HG02588 (cell line): ENCODE data around the gene GNAI2.
"Not testable (repeated sequence)": the region's sequence is repeated elsewhere in the genome, so short reads cannot be mapped to it uniquely, and the experiment has no call there.

Experiments
- ATAC-seq: cut with Tn5 transposase; IDR thresholded peaks from one replicate; pipeline ENCODE4 v1.9.1; 2021; ENCODE audit warnings: mild to moderate bottlenecking, moderate library complexity; ENCODE audit not compliant: unreplicated experiment

GNAI2 gene

DNA sequence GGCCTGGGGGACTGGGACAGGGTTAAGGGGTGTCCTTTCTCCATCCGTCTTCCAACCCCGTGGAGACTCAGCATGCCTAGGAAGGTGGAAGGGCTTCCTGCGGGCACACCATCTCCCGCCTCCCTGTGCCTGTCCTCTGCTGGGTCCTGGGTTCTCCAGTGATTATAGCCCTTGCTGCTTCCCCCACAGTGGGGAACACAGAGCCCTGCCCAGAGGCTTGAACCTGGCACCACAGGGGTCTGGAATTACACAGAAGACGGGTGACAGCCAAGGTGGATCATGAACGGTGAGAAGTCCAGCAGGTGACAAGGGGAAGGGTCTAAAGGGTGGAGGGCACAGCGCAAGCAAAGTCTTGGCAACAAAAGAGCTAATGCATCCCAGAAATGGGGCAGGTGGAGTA, 26.8 kb downstream of the GNAI2 start:
- ATAC-seq, result no peak

DNA sequence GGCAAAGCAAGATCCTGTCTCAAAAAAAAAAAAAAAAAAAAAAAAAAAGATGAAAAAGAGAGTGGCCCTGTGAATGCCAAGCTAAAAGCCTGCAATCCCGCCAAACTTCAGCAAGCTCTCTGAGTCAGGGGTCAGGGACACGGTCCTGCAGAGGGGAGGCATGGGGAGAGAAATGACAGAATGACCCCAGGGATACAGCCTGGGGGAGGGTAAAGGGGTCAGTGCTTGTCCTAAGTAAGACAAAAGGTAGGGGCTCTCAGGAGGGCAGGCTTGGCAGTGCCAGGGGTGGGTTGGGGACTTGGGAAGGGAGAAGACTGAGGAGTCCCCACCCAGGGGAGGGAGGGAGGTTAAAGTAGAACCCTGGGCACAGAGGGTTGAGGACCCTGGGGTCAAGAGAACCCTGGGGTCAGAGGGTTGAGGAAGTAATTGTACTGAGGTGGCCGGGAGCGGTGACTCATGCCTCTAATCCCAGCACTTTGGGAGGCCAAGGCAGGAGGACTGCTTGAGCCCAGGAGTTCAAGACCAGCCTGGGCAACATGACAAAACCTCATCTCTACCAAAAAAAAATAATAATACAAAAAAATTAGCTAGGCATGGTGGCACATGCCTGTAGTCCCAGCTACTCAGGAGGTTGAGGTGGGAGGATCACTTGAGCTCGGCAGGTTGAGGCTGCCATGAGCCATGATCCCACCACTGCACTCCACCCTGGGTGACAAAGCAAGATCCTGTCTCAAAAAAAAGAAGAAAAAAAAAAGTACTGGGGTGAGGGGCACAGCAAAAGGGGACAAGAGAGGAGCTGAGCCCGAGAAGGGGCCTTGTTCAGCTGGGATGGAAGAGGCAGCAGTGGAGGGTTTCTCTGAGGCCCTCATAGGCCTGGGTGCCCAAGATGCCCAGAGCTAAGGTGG, 27.7 kb downstream of the GNAI2 start:
- no peak for ATAC-seq

DNA sequence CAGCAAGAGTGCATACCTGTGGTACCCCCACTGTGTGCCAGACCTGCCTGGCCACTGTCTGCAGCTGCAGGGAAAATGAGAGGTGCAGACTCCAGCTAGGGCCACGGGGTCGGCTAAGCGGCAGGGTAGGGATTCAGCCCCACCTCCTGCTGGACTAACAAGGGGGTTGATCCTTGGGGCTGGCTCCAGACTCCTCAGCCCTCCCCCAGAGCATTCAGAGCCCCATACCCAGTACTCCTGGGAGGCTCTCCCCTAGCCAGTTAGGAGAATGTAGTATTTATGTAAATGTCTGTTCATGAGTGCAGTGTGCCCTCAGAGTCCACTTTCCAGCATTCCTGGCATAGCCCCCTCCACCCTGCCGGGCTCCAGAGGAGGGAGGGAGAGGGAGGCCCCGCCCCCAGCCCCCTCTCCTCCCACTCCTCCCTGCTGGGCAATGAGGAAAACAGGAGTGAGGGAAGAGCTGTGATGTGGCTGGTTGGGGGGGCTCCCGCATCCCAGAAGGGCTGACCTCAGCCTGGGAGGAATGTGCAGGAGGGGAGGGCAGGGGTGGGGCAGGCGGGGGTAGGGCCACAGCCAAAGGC, 28.5 kb downstream of the GNAI2 start:
- ATAC-seq, result no peak

DNA sequence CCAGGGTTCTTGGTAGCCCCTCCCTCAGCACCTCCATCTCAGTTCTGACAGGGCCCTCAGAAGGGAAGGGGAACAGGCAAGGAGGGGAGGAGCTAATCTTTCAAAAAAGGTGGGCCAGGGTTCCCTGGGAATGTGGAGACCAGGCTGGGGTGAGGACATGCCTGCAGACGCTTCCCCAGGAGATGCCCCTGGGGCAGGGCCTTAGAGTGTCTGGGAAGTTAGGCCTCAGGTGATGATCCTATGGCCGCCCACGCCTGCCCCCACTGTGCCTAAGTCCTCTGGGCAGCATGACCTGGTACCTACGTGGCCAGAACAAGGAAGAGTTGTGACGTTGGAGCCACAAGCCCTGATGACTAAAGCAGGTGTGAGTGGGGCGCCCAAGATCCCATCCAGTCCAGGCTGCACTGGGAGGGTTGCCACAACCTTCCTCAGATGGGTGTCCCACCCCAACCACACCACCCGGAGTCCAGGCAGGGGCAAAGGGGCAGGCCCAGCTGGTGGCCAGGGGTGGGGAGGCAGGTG, 29.0 kb downstream of the GNAI2 start:
- no peak for ATAC-seq

DNA sequence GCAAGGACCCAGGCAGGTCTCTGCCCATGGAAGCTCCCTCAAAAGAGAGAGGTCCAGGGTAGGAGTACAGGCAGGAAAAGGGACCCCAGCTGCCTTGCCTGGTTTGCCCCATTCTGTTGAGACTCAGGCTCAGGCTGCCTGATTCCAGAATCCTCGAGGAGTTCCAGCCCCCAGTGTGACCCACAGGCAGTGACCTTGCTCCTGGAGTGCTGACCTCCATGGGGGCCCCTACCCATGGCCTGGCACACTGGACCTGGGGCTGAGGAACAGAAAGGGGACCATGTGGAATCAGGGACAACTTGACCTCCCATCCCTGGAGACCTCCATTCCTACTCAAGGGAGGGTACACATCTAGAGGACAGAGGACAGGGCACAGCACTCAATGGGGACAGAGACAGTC, 29.6 kb downstream of the GNAI2 start:
- ATAC-seq, result no peak

DNA sequence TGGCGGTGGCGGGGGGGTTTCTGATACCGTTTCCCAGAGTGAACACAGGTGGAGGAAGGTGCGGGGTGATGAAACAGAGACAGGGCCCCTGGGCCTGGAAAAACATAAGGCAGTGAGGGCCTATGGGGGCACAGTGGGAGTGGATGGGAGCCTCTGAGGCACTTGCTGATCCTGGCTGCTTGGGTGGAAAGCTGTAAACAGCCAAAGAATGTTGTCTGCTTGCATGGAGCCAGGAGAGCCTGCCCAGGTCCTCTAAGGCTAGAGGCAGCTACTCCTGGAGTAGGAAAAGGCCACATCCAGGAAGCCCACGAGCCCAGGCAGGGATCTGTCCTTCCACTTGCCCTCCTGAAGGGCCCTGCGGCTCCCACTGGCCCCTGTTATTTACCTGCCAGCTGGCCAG, 30.0 kb downstream of the GNAI2 start:
- ATAC-seq, result no peak

DNA sequence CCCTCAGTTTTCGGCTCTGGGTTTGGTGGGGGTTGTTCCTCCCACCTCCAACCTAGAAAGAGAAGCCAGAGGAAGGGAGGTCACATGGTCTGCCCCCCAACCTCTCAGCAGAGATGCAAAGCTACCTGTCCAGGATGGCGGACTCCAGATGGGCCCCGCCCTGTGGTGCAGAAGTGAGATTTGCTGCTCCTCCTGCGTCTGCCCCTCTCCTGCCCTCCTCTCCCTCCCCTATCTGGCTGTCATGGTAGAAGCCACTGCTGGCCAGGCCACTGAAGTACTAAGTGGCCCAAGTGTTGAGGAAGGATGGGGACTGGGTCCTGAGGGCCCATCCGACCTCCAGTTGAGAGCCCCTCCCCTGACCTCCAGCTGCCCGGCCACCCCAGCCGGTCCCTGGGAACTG, 30.8 kb downstream of the GNAI2 start:
- ATAC-seq, result no peak

DNA sequence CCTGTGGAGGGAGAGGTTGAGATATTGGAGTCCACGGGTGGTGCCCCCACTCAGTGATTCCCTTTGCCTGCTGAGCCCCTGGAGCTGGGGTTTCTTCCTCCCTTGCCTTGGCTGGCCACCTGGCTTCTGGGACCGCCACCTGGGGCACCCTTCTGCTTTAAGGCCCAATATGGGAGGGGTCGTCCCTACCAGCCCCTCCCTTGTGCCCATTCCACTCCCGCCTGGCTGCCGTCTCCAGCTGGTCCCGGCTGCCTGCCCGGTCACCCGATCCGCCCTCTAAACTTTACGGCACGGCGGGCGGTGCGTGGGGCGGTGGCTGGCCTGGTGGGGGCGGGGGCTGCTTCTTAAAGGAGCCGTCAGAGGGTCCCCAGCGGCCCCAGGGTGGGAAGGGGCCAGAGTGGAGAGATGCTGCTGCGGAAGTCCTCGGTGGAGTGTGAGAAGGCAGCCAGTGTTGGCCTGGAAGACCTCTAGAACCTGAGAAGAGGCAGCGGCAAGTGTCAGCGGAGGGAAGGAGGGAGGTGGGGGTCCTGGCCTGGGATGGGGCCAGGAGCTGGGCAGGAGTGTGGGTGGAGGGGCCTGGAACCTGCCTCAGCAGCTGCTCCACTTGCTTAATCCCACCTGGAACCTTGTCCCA, 31.4 kb downstream of the GNAI2 start:
- ATAC-seq, result no peak

DNA sequence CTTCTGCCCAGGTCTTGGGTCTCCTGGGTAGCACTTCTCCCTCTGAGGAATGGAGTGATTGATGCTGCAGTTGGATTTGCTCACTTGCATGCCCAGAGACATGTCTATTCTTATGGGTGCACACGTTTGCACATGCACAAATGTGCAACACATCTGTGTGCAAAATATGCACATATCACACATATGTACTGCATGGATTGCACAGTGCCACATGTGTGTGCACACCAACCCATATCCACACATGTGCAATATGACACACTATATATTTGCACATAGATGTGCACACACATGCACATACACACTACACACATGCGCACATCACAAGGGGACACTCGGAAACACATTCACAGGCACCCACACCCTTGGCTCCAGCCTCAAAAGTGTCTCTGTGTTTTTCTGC, 32.3 kb downstream of the GNAI2 start:
- no peak for ATAC-seq

DNA sequence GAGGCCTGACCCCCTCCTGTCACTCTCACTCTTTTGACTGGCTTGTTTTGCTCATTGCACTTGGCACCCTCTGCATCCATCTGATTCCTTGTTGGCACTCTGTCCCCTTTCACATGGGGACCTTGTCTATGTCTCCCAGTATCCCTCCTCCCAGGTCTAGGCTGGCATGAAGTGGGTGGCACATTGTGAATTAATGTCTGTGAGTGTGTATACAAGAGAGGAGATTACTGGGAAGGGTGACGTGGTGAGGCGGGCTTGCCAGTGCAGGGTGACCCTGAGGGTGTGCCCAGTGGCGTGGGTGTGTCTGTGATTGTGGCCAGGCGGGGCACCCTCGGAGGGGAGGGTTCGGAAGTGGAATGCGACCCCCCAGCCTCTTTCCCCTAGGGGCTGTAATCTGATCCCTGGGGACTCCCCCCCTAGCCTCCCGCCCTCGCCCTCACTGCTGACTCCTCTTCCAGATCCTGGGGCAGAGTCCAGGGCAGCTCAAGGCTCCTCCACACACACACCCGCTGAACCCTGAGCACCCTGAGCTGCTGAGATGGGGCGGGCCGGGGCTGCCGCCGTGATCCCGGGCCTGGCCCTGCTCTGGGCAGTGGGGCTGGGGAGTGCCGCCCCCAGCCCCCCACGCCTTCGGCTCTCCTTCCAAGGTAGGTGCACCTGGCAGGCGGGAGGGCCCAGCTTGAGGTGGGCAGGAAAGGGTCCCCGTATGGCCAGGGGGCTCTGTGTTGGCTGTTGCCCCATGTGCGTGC, 32.9 kb downstream of the GNAI2 start, which contains the start of gene SEMA3B:
Gene SEMA3B (plus strand): TSS at position 445 of the 749 bp plus-strand sequence. CDS start 94 bp downstream, at position 539.
- ATAC-seq, result no peak

DNA sequence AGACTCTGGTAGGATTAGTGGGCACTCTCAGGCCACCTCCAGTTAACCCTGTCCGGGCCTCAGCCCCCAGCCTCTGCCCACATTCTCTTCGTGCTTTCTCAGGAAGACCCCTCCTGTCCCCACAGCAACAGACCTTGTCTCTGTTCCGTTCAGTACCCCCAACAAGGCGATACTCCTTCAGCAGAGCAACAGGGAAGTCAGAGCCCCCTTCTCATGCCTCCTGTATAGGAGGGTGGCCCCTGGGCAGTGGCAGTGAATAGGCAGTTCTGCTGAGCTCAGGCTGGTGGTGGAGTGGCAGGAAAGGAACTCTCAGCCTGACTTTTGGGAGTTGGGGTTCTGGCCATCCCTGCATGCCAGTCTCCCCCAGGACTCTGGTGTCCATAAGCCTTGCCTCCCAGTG, 33.5 kb downstream of the GNAI2 start:
- no peak for ATAC-seq

DNA sequence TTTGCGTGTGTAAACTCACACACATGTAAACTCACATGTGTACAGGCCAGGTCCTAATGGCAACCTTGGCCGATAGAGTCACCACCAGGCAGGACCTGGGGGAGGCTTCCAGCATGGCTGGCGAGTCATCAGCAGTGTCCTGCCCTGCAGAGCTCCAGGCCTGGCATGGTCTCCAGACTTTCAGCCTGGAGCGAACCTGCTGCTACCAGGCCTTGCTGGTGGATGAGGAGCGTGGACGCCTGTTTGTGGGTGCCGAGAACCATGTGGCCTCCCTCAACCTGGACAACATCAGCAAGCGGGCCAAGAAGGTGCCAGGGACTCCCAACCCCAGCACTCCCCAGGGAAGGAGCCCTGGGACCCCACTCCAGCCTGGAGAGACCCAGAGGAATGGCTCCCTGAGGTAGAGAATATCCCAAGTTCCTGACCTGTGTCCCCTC, 34.0 kb downstream of the GNAI2 start:
- ATAC-seq, result no peak

DNA sequence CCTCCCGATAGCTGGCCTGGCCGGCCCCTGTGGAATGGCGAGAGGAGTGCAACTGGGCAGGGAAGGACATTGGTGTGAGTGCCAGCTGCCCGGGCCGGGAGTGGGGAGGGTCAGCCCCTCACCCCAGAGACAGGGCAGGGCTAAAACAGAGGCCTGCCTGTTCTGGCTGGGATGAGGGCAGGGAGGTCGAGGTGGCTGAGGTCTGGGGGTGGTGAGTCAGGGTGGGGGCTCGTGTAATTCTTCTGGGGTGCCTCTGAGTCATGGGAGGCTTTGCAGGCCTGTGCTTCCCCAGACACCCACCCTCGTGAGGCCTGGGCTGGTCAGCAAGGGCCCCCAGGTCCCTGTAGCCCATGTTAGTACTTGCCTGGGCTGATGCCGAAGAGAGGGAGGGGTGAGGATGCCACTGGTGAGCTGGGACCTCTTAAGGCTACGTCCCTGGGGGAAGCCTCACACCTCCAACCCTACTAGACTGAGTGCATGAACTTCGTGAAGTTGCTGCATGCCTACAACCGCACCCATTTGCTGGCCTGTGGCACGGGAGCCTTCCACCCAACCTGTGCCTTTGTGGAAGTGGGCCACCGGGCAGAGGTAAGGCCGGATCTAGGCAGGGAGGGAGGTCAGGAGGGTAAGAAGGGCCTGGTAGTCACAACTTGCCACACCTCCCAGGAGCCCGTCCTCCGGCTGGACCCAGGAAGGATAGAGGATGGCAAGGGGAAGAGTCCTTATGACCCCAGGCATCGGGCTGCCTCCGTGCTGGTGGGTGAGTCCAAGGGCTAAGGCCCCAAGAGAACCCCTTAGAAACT, 34.6 kb downstream of the GNAI2 start:
- ATAC-seq, result no peak

DNA sequence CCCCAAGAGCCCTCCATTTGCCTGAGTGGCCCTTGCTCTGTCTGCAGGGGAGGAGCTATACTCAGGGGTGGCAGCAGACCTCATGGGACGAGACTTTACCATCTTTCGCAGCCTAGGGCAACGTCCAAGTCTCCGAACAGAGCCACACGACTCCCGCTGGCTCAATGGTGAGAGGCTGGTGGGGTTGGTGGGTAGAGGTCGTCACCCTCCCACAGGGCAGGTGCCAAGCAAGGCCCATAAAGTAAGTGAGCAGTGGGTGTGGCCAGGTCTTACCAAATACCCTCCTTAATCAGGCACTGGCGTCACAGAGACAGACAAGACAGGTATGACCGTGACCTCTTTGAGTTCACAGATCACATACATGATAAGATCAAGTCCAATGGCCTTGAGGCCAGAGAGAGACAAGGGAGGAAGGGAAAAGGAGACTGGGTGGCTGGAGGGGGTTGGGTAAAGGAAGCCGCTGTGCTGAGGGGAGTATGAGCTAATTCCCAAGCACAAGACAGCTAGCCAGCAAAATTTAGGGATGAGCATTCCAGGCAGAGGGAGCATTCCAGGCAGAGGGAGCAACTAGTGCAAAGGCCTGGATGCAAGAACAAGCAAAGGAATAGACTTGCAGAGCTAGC, 35.4 kb downstream of the GNAI2 start:
- no peak for ATAC-seq

DNA sequence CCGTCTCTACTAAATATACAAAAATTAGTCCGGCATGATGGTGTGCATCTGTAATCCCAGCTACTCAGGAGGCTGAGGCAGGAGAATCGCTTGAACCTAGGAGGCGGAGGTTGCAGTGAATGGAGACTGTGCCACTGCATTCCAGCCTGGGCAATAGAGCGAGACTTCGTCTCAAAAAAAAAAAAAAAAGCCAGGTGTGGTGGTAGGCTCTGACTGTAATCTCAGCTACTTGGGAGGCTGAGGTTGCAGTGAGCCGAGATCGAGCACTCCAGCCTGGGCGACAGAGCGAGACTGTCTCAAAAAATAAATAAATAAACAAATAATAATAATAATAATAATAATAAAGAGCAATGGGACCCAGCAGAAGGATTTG, 36.5 kb downstream of the GNAI2 start:
- ATAC-seq, result not testable (repeated sequence)

DNA sequence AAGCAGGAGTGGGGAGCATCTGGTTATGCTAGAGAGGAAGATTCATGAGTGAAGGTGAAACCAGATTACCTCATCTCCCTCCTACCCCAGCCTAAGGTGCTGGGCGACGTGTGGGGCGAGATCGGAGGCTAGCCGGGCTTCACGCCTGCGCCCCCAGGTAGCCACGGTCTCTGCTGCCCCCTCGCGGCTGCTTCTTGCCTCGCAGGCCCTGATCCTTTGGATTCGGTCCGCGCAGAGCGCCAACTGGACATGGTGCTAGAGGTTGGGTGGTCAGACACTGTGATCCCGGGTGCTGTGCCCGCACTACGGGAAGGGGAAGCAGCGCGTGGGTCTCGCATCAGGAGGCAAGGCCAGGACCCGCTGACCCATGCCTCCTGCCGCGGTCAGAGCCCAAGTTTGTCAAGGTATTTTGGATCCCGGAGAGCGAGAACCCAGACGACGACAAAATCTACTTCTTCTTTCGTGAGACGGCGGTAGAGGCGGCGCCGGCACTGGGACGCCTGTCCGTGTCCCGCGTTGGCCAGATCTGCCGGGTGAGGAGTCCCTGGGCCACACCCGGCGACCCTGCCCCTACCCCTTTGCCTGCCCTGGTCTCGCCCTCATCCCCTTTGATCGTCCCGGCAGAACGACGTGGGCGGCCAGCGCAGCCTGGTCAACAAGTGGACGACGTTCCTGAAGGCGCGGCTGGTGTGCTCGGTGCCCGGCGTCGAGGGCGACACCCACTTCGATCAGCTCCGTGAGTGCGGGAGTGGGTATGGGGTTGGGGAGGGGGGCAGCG, 37.1 kb downstream of the GNAI2 start:
- peak; percentile 69 for ATAC-seq

DNA sequence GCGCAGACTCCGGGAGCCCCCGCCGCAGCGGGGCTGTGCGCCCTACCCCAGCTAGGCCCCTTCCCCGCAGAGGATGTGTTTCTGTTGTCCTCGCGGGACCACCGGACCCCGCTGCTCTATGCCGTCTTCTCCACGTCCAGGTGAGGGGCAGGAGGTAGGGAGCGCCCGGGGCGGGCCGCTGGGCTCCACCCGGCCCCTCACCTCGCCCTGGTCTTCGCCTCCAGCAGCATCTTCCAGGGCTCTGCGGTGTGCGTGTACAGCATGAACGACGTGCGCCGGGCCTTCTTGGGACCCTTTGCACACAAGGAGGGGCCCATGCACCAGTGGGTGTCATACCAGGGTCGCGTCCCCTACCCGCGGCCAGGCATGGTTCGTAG, 37.7 kb downstream of the GNAI2 start:
- ATAC-seq, result no peak

DNA sequence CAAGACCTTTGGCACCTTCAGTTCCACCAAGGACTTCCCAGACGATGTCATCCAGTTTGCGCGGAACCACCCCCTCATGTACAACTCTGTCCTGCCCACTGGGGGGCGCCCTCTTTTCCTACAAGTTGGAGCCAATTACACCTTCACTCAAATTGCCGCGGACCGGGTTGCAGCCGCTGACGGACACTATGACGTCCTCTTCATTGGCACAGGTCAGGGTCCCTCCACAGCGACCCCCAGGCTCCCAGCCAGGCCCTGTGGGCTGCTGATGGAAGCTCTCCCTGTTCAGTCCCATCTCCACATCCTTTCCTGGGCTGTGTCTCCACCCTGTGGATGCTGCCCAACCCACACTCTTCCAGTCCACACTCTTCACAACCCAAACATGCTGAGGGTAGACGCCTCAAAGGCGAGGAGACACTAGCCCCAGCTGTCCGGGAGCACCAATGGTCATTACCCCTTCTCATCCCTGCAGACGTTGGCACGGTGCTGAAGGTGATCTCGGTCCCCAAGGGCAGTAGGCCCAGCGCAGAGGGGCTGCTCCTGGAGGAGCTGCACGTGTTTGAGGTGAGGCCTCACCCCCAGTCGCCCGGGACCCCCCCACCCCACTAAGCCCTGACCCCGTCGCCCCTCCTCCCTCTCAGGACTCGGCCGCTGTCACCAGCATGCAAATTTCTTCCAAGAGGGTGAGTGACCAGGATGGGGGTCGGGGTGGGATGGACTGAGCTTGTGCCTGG, 38.5 kb downstream of the GNAI2 start:
- ATAC-seq, result no peak
